Endometrial microvascular endothelial cells (primary cell): Measurements from ENCODE around the gene TSPO2. TPM values are rescaled to one million over a fixed set of nuclear protein-coding genes. Genes with fewer than 3 reads are reported as not detected.

ENCODE experiments used
- in situ Hi-C: cut with HindIII; loops from 2 replicates; pipeline ENCODE4 v1.10.0; 2017; ENCODE audit warnings: low sequenced_read_pairs, low pct_unique_long_range_greater_than_20kb; ENCODE audit errors: inconsistent ontology term
- total RNA-seq: library from RNA; depleted of rRNA; stranded (reverse); fragments of >200 nt; gene quantifications from one replicate; pipeline ENCODE4 v1.2.3, GENCODE V29; 2015; ENCODE audit errors: inconsistent ontology term

Gene TSPO2
- total RNA-seq, 1 donor from 2014 or later = not detected

- in situ Hi-C loops = no loop called here
Observed at GRCh38 chr6:41047306-41047705, 5.0 kb downstream of the TSPO2 start.

- in situ Hi-C loops = no loop called here
Observed at GRCh38 chr6:41047745-41048732, 5.8 kb downstream of the TSPO2 start.

- in situ Hi-C loops = no loop called here
Observed at GRCh38 chr6:41049521-41049920, 7.3 kb downstream of the TSPO2 start.

DNA sequence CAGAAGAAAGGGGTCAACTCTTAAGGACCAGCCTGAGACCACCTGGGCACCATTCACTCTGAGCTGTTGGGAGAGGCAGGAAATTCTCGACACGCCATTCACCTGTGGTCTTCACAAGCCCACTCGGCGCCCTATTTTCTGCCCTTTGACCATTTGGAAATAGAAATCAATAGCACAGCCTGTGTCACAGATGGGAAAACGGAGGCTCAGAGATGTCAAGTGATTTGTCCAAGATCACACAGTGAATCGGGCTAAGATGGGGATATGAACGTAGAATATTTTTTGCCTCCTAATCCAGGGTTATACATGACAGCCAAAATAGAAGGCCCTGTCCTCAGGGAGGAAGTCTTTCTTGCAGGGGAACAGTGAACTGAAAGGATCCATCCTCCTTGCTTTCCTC is 7.7 kb downstream of the TSPO2 start:
- in situ Hi-C loops = no loop called here

GRCh38 chr6:41050536-41050935 is 8.3 kb downstream of the TSPO2 start:
- in situ Hi-C loops = no loop called here

GRCh38 chr6:41051873-41052272 is 9.6 kb downstream of the TSPO2 start:
- in situ Hi-C loops = no loop called here

- in situ Hi-C loops = no loop called here
Observed at GRCh38 chr6:41053041-41053440, 10.8 kb downstream of the TSPO2 start, which contains the start of gene APOBEC2. Gene APOBEC2, plus strand, starts transcription at chr6:41053202. Its CDS starts 146 bp downstream, at chr6:41053348.

DNA sequence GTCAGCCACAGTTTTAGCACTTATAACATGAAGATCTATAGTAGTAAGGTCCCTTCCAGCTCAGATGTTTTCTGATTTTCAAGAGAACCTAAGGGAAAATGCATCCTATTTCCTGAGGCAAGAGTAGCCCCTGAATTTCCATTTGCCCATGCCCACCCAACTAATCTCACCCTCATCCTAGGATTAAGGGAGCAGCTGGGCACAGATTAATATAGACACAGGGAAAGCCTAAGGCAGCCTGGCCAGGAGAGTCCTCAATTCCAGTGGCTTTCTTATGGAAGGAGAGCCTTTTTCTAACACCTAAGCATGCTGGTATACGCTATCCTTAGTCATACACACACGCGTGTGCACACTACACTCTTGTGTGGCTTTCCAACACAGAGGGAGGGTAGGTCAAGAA is 12.2 kb downstream of the TSPO2 start:
- in situ Hi-C loops = no loop called here

GRCh38 chr6:41055149-41055548 is 12.9 kb downstream of the TSPO2 start:
- in situ Hi-C loops = no loop called here

- in situ Hi-C loops = no loop called here
Observed at GRCh38 chr6:41056768-41057490, 14.7 kb downstream of the TSPO2 start.

- in situ Hi-C loops = no loop called here
Observed at GRCh38 chr6:41058783-41059181, 16.5 kb downstream of the TSPO2 start.

GRCh38 chr6:41059556-41059955 is 17.3 kb downstream of the TSPO2 start:
- in situ Hi-C loops = no loop called here

- in situ Hi-C loops = no loop called here
Observed at GRCh38 chr6:41061196-41061726, 19.0 kb downstream of the TSPO2 start.

DNA sequence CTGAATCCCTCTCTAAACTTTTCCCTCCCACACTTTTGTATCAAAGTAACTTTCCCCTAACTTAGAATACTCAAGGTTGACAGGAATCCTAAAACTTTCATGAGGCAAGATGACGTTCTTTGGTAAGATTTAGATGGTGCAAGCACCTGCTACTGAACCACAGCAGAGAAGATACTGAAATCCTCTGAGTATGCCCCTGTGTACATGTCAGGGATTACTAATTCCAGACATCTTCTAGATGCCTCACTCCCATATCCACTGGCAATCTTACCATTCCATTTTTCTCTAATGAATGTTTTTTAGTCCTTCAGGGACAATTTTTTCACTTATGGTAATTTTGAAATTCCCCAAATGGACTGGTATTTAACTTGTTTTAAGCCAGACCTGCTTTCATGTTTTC is 19.8 kb downstream of the TSPO2 start:
- in situ Hi-C loops = no loop called here

DNA sequence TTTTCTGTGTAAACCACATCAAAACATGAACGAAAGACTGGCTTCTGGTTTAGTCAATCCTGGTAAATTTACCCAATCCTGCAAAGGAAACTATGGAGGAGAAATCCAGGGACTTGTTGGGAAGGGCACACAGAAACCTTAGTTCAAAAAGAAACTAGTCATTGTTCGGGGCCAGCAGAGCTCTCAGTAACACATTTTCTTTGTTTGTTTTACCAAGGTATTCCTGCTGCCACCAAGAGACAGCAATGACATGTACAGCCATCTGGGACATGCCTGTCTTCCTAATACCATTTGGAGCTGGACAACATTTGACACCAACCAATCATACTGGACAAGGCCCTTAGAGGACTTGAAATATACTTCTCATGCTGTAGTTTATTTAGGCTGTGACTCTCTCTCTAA is 21.6 kb downstream of the TSPO2 start:
- in situ Hi-C loops = no loop called here

DNA sequence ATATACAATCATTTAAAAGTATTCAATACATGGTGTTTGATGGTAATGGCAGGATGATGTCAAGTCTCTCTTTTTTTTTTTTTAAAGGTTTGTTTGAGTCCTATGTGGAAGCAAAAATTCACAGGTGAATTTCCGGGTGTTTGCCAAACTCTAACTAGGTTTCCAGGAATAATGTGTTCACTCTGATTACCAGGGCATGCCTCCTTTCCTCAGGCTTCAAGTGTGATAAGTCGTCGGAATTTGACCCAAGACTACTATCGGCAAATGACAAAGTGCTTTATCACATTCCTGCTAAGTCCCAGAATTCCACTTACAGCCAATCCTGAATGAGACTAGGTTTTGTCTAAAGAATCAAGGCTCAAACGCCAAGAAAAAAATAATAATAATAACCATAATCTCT is 22.6 kb downstream of the TSPO2 start:
- in situ Hi-C loops = no loop called here

- in situ Hi-C loops = no loop called here
Observed at GRCh38 chr6:41065550-41066026, 23.3 kb downstream of the TSPO2 start.

DNA sequence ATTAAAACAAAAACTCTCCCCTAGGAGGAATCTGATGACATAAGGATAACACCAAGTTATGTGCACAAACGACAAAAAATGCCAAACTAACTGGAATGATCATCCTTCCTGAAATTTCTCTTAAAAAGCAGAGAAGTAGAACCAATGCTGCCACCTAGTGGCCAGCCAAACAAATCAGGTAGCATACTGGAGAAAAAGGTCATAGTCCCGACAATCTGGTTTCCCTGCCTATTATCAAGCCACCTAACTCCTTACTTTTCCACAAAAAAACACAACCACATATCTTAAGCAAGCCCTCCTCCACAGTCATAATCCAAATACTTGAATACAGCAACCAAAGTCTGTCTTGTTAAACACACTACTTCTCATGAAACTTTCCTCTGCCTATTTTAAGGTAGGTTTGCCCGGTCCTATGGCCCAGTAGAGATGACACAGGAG is 24.6 kb downstream of the TSPO2 start:
- in situ Hi-C loops = no loop called here

DNA sequence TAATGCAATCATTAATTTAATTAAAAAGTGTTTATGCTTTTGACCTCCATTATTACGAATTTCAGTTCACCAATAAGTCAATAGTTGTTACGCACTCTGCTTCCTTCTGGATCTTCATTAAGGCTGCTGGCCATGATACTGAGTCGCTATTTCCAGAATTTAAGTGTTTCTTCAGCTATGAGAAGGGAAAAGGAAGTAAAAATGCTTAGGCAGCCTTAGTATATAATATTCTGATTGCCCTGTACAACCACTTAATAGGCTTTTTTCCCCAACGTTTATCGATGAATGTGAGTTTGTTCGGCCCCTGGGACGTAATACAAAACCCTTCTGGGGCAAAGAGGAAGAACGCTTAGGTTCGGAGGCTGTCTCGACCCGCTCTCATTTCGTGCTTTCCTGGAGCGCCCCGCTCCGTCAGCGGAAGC is 29.2 kb downstream of the TSPO2 start:
- in situ Hi-C loops = no loop called here
